Measurements from ENCODE around the gene ZNF681.
"Not testable (repeated sequence)": the region's sequence is repeated elsewhere in the genome, so short reads cannot be mapped to it uniquely, and the experiment has no call there.

Gene ZNF681

DNA sequence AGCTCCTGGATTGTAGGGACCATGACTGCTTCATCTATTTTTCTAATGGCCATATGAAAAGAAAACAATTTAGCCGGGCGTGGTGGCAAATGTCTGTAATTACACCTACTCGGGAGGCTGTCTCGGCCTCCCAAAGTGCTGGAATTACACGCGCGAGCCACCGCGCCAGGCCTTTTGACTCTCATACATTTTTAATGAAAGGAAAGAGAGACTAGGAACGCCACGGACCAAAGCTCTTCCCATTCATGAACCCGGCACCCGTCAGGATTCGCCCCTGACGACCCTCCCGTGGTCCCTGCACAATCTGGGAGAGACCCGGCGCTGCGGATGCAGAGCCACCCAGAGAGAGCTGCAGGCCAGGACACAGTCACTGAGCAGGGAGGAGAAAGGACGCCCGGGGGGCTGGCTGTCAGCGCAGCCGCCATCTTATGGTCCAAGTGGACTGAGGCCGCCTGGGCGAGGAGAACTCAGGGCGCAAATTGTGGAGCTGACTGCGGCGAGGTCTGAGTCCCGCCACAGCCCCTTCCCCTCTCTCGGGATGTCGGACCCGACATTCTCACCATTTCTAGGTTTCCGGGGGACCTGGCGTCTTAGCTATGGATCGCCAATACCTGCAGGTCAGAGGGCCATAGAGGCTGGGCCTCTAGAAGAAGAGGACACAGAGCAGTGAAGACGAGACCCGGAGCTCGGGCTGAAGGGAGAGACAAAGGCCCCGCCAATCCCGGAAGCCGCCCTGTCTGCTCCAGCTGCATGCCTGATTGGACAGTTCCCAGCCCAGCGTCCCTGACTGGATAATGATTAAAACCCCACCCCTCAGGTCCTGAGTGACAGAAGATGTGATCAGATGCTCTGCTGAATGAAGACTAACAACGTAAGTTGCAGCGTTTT is at the start of gene ZNF681:
Gene ZNF681 (minus strand): TSS at position 705 of the 888 bp plus-strand sequence. CDS start 142 bp downstream, at position 563.
- FAIRE-seq, result peak; percentile 96

DNA sequence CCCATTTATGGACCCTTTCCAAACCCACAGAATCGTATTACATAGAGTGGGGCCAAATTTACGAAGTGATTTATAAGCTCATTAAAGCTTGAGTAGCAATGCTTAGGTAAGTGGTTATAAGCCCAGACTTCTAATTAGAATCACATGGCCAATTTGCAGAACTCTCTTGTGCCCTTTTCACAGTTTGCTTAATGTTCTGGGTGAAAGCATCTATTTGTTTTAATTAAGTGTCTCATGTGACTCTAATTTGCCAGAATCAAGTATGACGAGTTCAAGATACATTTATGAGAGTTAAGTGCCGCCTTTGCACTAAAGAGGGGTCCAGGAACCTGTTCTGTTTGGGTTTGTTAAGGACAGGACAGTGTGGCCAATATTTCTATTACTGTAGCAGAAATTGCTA is 46.0 kb upstream of the ZNF681 start:
- FAIRE-seq (no peak), DNase-seq (ENCODE audit: insufficient read length, low spot score) (no peak)

More for the DNA sequence above, at the start of gene ZNF681:
- peak; percentile 52 for DNase-seq (ENCODE audit: insufficient read length, low spot score)

DNA sequence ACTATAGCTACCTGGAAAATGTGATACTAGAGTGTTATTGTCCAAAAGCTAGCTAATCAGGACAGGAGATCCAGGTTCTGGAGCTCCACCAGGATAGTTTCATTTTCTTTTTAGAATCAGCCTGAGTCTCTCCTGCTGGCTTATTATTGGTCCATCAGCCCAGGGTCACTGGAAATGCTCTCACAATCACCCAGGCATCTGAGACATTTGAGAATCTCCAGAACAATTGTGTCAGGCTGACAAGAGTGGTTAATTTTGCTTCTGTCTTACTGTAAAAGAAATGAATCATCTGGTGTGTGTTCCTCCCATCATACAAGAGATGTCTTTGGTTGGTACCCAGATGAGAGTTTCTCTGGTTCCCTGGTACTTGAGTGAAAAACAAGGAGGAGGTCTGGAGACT is 43.6 kb upstream of the ZNF681 start:
- DNase-seq (ENCODE audit: insufficient read length, low spot score) (no peak), FAIRE-seq (no peak)

DNA sequence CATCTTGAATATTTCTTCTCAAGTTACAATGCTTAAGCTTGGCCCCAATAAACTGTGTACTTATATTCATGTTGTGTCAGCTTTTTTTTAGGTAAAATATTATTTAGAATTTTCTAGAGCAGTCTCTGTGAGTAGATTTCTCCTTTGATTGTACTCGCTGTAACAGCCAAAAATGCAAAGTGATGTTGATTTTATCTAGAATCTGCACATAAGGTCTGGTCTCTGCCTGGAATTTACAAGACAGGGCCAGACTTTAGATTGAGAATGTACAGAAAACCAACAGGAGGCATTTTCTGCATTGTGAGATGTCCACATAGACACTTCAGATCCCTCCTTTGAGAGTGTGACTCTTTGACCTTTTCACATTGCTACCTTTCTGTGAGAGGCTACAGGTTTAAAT is 43.1 kb upstream of the ZNF681 start:
- FAIRE-seq (no peak), DNase-seq (ENCODE audit: insufficient read length, low spot score) (no peak)

DNA sequence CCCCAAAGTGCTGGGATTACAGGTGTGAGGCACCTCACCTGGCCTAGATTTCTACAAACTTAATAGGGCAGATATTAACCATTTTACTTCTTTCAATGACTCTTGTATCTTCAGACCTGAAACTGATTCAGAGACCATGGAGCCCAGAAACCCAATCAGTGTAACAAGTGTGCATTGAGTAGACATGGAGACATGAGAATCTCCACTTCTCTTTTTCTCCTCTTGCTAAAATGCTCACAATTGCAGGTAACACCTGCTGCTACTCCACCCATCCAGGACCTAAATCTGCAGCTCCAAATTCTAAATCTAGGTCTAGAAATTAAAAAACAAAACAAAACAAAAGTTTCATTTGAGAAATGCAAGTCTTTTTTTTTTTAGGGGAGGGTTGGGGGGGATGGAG is 42.2 kb upstream of the ZNF681 start:
- no peak for FAIRE-seq
- DNase-seq (ENCODE audit: insufficient read length, low spot score), result no peak

DNA sequence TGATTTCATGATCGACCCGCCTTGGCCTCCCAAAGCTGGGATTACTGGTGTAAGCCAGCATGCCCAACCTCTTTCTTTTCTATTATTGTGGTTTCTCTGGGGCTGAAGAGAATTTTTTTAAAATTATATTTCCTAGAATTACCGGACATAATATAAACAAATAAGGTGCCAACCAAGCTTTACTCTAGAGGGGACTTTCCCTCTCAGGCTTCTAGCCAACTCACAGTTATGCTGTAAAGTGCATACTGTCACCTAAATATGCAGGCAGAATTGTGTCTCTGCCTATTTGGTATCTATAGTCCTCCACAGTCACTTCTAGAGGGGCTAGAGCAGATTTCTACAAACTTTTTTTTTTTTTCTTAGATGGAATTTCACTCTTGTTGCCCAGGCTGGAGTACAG is 41.6 kb upstream of the ZNF681 start:
- FAIRE-seq, result no peak

DNA sequence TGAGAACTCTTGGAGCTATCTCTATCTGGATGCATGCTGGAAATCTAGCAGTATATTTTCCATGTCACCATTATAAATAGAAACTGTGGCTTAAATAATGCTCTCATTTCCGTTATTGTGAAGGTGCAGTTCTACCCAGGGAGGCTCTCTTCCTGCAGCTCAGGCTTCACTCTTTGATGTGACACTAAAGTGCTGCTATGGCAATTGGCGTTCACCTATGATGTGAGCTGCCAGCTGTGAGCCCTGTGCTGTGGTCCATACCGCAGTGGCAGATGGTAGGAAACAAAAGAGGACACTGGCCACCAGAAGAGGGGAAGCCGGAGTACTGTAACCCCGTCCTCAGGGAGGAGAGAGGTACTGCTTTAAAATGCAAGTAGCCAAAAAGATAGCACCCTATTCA is 40.6 kb upstream of the ZNF681 start:
- no peak for DNase-seq (ENCODE audit: insufficient read length, low spot score)
- FAIRE-seq, result no peak

More for the DNA sequence above, 41.6 kb upstream of the ZNF681 start:
- DNase-seq (ENCODE audit: insufficient read length, low spot score), result no peak

DNA sequence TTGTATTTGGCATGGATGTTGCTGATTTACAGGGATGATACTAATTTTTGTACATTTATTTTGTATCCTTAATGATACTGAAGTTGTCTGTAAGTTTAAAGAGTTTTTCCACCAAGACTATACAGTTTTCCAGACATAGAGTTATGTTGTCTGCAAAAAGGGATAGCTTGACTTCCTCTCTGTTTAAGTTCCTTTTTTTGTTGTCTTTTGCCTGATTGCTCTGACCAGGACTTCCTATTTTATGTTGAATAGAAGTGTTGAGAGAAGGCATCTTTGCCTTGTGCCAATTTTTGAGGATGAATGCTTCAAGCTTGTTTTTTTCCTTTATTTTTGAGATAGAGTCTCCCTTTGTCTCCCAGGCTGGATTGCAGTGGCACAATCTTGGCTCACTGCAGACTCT is 36.8 kb upstream of the ZNF681 start:
- no peak for FAIRE-seq
- no peak for DNase-seq (ENCODE audit: insufficient read length, low spot score)

DNA sequence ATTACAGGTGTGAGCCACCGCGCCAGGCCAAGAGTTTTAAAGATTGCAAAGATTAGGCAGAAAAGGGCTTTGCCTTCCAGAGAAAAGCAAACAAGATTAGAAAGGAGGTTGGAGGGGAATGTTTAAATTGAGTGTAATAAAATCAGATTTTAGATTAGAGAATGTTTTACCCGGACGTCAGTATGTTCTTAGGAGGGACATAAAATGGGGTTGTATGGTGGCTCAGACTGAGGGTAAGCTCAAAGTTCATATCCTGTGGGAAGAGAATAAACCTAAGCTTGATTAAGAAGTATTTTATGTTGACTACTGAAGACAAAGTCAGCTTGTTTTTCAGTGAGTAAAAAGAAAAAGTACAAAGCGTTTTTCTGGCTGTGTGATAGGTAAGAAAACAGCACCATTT is 34.1 kb upstream of the ZNF681 start:
- DNase-seq (ENCODE audit: insufficient read length, low spot score) (no peak), FAIRE-seq (no peak)

DNA sequence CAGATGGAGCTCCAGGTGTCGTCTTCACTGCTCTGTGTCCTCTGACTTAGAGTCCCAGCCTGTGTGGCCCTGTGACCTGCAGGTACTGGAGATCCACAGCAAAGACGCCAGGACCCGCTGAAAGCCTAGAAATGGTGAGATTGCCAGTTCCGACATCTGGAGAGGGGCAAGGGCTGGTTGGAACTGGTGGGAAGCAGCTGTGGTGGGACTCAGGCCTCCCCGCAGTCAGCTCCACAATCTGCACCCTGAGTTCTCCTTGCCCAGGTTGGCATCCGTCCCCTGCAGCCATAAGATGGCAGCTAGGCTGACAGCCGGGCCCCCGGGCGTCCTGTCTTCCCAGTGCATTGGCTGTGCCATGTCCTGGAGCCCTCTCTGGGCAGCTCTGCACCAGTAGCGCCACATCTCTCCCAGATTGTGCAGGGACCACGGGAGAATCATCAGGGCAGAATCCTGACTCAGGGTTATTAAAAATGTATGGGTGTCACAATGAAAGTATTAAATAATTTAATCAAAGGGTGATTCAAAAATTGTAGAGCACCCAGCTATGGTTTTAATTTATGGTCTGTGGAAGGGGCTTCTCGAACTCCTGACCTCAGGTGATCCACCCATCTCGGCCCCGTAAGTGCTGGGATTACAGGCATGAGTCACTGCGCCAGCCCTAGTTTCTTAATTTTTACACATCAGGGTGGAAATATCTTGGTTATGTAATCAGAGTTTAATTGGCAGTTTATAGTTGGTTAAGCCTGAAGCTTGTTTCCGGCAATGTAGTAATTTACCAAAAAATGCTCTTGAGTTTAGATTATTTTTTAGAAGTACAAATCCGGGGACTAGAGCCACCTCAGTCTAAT is 32.2 kb upstream of the ZNF681 start:
- DNase-seq (ENCODE audit: insufficient read length, low spot score), result no peak
- no peak for FAIRE-seq

DNA sequence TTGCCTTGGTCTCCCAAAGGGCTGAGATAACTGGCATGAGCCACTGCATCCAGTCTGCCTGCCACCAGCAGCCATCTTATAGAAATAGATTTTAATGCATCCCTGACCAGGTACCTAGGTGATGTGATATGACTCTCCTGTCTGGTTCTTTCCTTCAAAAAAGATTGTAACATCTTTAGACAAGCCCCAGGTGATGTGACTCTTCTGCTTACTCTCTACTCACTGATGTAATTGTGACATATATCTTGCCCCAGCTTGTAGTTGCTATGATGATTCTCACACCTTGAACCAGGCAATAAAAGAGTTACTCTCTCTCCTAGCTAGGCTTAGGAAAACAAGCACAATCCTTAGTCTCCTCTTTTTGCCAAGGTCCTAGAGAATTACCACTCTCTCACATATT is 30.6 kb upstream of the ZNF681 start:
- FAIRE-seq, result no peak
- DNase-seq (ENCODE audit: insufficient read length, low spot score), result no peak

DNA sequence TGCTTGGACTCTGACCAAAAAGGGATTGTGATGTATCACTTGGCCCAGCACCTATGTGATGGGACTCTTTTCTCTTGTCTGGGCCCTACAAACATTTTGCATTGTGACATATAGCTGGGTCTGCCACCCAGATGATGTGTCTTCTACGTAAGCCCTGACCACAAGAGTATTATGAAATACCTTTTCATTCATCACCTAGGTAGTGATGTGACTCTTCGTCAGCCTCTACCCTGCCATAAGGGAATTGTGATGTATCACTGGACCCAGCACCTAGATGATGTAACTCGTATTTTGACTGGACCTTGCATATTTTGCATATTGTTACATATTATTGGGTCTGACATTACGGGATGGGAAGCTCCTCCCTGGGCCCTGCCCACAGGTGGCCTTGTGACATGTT is 29.7 kb upstream of the ZNF681 start:
- DNase-seq (ENCODE audit: insufficient read length, low spot score) (no peak), FAIRE-seq (no peak)

DNA sequence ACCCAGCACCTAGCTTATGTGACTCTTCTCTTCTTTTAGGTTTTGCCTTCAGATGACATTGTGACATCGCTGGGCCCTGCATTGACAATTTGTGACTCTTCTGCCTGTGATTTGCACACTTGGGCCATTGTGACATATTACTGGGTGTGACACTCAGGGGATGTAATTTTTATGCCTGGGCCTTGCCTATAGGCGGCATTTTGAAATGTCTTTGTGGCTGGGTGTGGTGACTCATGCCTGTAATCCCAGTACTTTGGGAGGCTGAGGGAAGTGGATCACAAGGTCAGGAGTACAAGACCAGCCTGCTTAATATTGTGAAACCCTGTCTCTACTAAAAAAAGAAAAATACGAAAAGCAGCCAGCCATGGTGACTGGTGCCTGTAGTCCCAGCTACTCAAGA is 28.4 kb upstream of the ZNF681 start:
- no peak for FAIRE-seq
- no peak for DNase-seq (ENCODE audit: insufficient read length, low spot score)

DNA sequence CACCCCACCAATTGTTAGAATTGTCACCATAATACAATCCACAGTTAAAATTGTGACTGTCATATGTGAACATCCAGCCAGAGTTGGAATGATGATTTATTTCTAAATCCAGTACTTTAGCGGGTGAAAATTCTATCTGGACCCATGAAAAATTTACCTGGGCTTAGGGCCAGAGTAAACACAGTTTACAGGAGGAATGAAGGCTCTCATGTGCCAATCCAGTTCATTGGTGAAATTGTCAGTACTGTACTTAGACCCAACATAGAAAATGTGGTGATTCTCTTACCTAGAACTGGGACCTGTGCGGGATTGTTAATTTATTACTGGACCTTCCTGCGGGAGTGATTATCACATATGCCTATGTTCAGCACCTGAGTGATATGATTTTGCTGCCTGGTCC is 27.3 kb upstream of the ZNF681 start:
- FAIRE-seq, result no peak
- no peak for DNase-seq (ENCODE audit: insufficient read length, low spot score)

DNA sequence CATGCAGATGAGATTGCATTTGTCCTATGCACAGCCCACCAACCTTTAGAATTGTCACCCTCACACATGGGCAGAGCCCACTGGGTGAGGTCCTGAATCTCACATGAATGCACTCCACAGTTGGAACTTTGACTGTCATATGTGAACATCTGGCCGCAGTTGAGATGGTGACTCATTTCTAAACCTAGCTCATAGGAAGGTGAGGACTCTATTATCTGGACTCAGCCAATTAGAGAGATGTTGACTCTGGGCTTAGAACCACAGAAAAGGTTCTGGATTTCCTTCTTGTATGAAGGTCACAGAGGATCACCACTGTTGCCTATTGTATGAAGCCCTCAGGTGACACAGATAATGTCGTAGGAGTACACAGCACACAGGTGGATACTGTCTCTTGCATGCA is 25.6 kb upstream of the ZNF681 start:
- no peak for FAIRE-seq
- DNase-seq (ENCODE audit: insufficient read length, low spot score), result no peak

DNA sequence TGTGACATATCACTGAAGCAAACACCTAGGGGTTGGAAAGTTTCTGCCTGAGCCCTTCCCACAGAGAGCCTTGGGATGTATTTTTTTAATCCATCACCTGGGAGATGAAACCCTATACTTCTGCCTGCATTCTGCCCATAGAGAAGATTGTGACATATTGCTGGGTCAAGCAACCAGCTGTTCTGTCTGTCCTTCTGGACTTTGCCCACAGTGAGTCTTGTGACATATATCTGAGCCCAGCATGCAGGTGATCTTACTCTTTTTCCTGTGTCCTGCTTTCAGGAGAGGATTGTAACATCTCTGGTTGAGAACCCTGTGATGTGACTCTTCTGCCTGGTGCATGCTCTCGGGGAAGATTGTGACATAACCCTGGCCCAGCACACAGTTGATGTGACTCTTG is 24.9 kb upstream of the ZNF681 start:
- DNase-seq (ENCODE audit: insufficient read length, low spot score) (no peak), FAIRE-seq (no peak)

DNA sequence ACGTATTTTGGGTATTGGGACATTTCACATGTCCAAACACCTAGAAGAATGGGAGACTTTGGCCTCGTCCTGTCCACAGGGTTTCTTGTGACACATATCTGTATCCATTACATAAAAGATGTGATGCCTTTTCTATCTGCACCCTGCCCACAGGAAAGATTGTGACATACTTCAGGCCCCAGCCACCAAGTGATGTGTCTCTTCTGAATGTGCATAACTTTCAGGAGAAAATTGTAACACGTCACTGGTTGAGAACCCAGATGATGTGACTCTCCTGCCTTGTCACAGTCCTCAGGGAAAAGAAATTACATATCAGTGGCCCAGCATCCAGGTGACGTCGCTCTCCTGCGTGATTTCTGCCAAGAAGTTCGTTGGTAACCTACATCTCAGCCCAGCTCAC is 21.0 kb upstream of the ZNF681 start:
- DNase-seq (ENCODE audit: insufficient read length, low spot score) (no peak), FAIRE-seq (no peak)

DNA sequence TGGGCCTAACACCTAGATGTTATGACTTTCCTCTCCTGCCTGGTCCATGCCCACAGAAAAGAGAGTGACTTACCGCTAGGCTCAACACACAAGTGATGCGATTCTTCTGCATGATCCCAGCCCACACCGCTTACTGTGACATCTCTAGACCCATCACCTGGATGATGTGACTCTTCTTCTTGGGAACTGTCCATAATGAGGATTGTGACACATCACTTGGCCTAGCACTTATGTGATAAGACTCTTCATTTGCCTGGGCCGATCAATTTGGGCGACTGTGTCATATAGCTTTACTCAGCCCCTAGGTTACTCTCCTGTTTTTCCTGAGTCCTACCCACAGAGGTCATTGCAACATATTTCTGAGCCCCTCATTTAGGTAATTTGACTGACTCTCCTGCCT is 19.9 kb upstream of the ZNF681 start:
- DNase-seq (ENCODE audit: insufficient read length, low spot score) (no peak), FAIRE-seq (no peak)

DNA sequence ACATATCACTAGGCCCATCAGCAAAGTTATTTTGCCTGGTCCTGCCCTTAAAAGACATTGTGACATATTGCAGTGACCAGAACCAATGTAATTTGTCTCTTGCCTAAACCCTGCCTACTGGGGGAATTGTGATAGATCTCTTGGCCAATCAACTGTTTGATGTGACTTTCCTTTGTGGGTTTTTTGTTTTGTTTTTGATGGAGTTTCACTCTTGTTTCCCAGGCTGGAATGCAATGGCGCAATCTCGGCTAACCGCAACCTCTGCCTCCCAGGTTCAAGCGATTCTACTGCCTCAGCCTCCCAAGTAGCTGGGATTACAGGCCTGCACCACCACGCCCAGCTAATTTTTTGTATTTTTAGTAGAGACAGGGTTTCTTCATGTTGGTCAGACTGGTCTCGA is 19.3 kb upstream of the ZNF681 start:
- not testable (repeated sequence) for FAIRE-seq; DNase-seq (ENCODE audit: insufficient read length, low spot score)

DNA sequence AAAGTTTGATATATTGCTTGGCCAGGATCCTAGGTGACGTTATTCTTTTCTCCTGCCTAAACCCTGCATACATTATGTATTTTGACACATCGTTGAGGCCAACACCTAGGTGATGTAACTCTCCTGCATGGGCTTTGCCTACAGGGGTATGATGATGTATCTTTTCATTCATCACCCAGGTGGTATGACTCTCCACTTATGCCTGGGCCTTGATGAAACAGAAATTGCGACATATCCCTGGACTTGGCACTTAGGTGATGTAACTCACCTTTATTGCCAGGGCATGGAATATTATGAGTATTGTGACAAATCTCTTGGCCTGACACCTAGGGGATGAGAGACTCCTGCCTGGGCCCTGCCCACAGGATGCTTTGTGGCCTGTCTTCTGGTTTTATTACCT is 18.5 kb upstream of the ZNF681 start:
- FAIRE-seq (no peak), DNase-seq (ENCODE audit: insufficient read length, low spot score) (no peak)

DNA sequence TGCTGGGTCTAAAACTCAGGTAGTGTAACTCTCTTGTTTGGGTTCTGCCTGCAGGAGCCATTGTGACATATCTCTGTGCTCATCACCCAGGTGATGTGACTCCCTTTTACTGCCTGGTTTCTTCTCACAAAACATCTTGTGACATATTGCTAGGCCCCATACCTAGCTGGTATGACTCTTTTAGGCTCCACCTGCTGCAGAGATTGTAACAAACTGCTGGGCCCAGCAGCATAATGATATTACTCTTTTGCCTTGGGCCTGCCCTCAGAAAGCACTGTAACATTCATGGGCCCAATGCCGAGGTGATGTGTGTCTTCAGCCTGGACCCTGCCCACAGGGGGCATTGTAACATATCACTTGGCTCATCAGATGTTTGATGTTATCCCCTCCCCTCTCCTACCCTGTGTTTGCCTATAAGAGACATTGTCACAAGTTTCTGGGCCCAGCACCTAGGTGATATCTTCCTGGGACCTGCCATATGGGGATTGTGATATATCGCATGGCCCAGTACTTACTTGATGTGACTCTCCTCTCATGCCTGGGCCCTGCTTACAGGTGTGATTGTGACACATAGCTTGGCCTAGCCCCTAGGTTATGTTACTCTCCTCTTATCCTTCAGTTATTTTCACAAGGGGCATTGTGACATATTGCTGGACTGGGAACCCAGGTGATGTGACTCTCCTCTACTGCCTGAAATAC is 18.0 kb upstream of the ZNF681 start:
- FAIRE-seq (no peak), DNase-seq (ENCODE audit: insufficient read length, low spot score) (no peak)
